ENCODE results near the gene LCE2D. TPM values are rescaled to one million over a fixed set of nuclear protein-coding genes. Genes with fewer than 3 reads are reported as not detected.
"Not testable (repeated sequence)": the region's sequence is repeated elsewhere in the genome, so short reads cannot be mapped to it uniquely, and the experiment has no call there.

The LCE2D gene
- total RNA-seq, 1 donor = not detected

DNA sequence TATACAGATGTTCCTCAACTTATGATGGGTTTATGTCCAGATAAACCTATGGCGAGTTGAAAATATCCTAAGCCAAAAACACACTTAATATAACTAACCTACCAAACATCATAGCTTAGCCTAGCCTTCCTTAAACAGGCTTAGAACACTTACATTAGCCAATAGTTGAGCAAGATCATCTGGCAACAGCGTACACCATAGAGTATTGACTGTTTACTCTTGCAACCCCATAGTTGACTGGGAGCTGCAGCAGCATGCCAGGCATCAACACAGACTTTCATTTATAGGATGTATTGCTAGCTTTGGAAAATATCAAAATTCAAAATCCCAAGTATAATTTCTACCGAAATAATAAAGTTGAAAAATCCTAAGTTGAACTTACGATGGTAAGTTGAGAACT lies 5.5 kb upstream of the LCE2D start:
- no peak overlapping the region for H3K4me3 ChIP-seq (ENCODE audit: low read depth, low read length)
- DNase-seq (ENCODE audit: low read depth) = no peak
- TF ChIP-seq, protein P1, sequence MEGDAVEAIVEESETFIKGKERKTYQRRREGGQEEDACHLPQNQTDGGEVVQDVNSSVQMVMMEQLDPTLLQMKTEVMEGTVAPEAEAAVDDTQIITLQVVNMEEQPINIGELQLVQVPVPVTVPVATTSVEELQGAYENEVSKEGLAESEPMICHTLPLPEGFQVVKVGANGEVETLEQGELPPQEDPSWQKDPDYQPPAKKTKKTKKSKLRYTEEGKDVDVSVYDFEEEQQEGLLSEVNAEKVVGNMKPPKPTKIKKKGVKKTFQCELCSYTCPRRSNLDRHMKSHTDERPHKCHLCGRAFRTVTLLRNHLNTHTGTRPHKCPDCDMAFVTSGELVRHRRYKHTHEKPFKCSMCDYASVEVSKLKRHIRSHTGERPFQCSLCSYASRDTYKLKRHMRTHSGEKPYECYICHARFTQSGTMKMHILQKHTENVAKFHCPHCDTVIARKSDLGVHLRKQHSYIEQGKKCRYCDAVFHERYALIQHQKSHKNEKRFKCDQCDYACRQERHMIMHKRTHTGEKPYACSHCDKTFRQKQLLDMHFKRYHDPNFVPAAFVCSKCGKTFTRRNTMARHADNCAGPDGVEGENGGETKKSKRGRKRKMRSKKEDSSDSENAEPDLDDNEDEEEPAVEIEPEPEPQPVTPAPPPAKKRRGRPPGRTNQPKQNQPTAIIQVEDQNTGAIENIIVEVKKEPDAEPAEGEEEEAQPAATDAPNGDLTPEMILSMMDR (IDR thresholded peaks at IDR 0.05; ENCODE audit: insufficient read depth, low read length) = no peak

DNA sequence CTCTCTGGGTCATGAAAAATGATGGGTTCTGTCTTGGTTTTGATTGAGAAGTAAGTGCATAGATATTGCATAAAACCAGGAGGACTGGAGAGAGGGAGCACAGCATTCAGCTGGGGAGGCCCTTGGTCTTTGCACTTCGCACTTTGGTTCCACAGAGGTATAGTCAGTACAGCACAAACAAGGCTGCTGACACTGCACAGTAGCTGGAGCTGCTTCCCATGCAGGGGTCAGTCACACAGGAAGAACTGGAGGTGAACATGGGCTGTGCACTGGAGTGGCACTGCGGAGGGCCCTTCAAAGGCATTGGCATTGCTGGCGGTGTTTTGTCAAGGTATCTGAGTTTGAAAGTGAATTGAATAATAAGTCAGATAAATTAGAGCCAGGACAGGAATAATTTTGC lies 4.5 kb upstream of the LCE2D start:
- no peak overlapping the region for H3K4me3 ChIP-seq (ENCODE audit: low read depth, low read length)
- TF ChIP-seq, protein P1 (IDR thresholded peaks at IDR 0.05; ENCODE audit: insufficient read depth, low read length) = no peak
- DNase-seq (ENCODE audit: low read depth) = no peak

GRCh38 chr1:152666171-152666570 lies 3.0 kb downstream of the LCE2D start:
- H3K4me3 ChIP-seq (ENCODE audit: low read depth, low read length); DNase-seq (ENCODE audit: low read depth): not testable (repeated sequence)

DNA sequence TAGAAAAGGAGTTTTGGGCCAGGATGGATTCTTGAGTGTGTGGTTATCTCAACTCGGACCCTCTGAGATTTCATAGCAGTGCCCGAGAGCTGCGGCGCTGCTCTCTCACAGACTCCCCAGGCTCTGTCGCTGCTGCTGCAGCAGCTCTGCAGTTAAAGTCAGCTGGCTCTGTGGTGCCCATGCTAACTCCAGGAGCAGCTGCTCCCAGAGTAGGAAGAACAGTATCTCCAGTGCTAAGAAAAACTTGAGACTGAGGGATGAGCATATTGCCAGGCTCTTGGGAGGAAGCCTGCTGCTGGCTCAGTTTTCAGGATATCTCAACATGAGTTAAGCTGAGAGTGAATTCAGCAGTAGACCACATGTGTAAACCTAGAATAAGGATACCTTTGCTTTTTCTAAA lies 4.5 kb downstream of the LCE2D start:
- DNase-seq (ENCODE audit: low read depth) = no peak

GRCh38 chr1:152673016-152673415 lies 9.8 kb downstream of the LCE2D start:
- TF ChIP-seq, protein P1 (IDR thresholded peaks at IDR 0.05; ENCODE audit: insufficient read depth, low read length) = no peak
- DNase-seq (ENCODE audit: low read depth) = no peak
- H3K4me3 ChIP-seq (ENCODE audit: low read depth, low read length) = no peak overlapping the region

More for the DNA sequence above, 4.5 kb downstream of the LCE2D start:
- no peak overlapping the region for H3K4me3 ChIP-seq (ENCODE audit: low read depth, low read length)
- TF ChIP-seq, protein P1 (IDR thresholded peaks at IDR 0.05; ENCODE audit: insufficient read depth, low read length) = no peak

GRCh38 chr1:152674983-152675382 lies 11.8 kb downstream of the LCE2D start, which contains the start of gene LCE2C:
Gene LCE2C (plus strand): TSS chr1:152675279. CDS start chr1:152676016, 737 bp downstream.
- not testable (repeated sequence) for DNase-seq (ENCODE audit: low read depth); H3K4me3 ChIP-seq (ENCODE audit: low read depth, low read length)

DNA sequence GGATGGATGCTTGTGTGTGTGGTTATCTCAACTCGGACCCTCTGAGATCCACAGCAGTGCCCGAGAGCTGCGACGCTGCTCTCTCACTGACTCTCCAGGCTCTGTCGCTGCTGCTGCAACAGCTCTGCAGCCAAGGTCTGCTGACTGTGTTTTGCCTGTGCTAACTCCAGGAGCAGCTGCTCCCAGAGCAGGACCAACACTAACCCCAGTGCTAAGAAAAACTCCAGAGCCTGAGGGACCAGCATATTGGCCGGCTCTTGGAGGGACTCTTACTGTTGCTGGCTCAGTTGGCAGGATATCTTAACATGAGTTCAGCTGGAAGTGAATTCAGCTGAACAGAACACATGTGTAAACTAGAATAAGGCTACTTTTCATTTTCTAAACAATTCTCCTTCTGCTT lies 16.3 kb downstream of the LCE2D start:
- no peak for DNase-seq (ENCODE audit: low read depth)
- no peak overlapping the region for H3K4me3 ChIP-seq (ENCODE audit: low read depth, low read length)
- TF ChIP-seq, protein P1 (IDR thresholded peaks at IDR 0.05; ENCODE audit: insufficient read depth, low read length) = no peak

DNA sequence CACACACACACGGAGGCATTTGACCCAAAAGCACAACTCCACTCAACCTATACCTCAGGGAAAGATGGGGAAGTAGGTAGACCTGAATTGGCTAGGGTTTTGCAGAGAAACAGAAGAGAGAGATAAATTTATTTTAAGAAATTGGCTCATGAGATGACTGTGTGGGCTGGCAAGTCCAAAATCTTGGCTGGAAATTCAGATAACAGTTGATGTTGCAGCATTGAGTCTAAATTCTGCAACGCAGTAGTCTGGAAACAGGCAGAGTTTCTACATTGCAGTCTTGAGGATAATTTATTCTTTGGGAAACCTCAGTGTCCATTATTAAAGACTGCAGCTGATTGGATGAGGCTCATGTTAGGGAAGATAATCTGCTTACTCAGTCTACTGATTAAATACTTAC lies 18.4 kb downstream of the LCE2D start:
- no peak overlapping the region for H3K4me3 ChIP-seq (ENCODE audit: low read depth, low read length)
- DNase-seq (ENCODE audit: low read depth) = no peak
- TF ChIP-seq, protein P1 (IDR thresholded peaks at IDR 0.05; ENCODE audit: insufficient read depth, low read length) = no peak
